Heart right ventricle (tissue), 16 donors: ENCODE data around the gene PHACTR3. TPM values are rescaled to one million over a fixed set of nuclear protein-coding genes. Genes with fewer than 3 reads are reported as not detected.

Experiments
- ATAC-seq, 8 donors: fragments of 200-7000 bp; cut with Tn5 transposase; one replicate each; pipeline ENCODE4 v1.9.1; 2020; ENCODE audit warnings: mild to moderate bottlenecking in 8 of 8, moderate library complexity in 8 of 8, moderate number of reproducible peaks in 1 of 8
- DNase-seq, 2 donors: peaks; one replicate each; pipeline ENCODE4 v3.0.0-alpha.2; 2020
- H3K27ac ChIP-seq, 10 donors: fragments of 200-600 bp; sonication (generic) in 2 of 10; one replicate each; pipeline versions ENCODE4 v1.5.0 to v1.8.0; 2020 to 2022; ENCODE audit warnings: mild to moderate bottlenecking in 3 of 10
- H3K27me3 ChIP-seq, 7 donors: fragments of 200-600 bp; one replicate each; pipeline ENCODE4 v1.8.0; 2021 to 2022; ENCODE audit warnings: mild to moderate bottlenecking in 2 of 7
- H3K36me3 ChIP-seq, 9 donors: fragments of 200-600 bp; sonication (generic) in 1 of 9; one replicate each; pipeline versions ENCODE4 v1.5.0 to v1.8.0; 2020 to 2022; ENCODE audit warnings: mild to moderate bottlenecking in 2 of 9
- H3K4me1 ChIP-seq, 9 donors: fragments of 200-600 bp; sonication (generic) in 1 of 9; one replicate each; pipeline versions ENCODE4 v1.5.0 to v1.8.0; 2020 to 2022; ENCODE audit warnings: mild to moderate bottlenecking in 4 of 9
- H3K4me3 ChIP-seq, 10 donors: fragments of 200-600 bp; sonication (generic) in 2 of 10; one replicate each; pipeline versions ENCODE4 v1.5.0 to v1.8.0; 2020 to 2022; ENCODE audit warnings: mild to moderate bottlenecking in 7 of 10, moderate library complexity in 2 of 10
- H3K9me3 ChIP-seq, 11 donors: fragments of 200-600 bp in 10 of 11; sonication (generic) in 2 of 11; one replicate each; pipeline versions ENCODE4 v1.5.0 to v1.8.0; 2013 to 2022; ENCODE audit warnings: mild to moderate bottlenecking in 2 of 11, control low read depth in 1 of 11, moderate library complexity in 1 of 11
- WGBS, 2 donors: extraction: QIAGEN DNeasy Blood & Tissue Kit; methylation state at CpG; one replicate each; pipeline ENCODE4 v1.1.7; 2013; ENCODE audit warnings: inconsistent platforms in 1 of 2; 5-methylcytosine and 5-hydroxymethylcytosine counted together
- intact Hi-C, 10 donors: fragments of 100-400 bp; cut with DNase I; formaldehyde crosslinking; loops; one replicate each; pipeline versions ENCODE4 v1.11.1 to v1.14.2; 2022
- polyA plus RNA-seq, 2 donors: library from polyadenylated mRNA; stranded (reverse); fragments of 200-250 nt; gene quantifications; one replicate each; pipeline ENCODE4 v1.2.3, GENCODE V29; 2013
- total RNA-seq, 10 donors: library from RNA; stranded (reverse); fragmentation: NEBNext Ultra II Directional in 3 of 10; extraction: Animal tissue kit (Norgen Biotek cat#: 25700) in 3 of 10; gene quantifications; one replicate each; pipeline versions ENCODE4 v1.2.1 to v1.2.4, GENCODE V29; 2021 to 2023
- TF ChIP-seq, protein P1 (sequence below), 9 donors: fragments of 200-600 bp; sonication (generic) in 2 of 9; IDR thresholded peaks; one replicate each; pipeline versions ENCODE4 v1.5.0 to v1.8.0; 2021 to 2022; ENCODE audit warnings: antibody characterized with exemption in 9 of 9, mild to moderate bottlenecking in 5 of 9, moderate library complexity in 1 of 9
- donor health status: Arrhythmogenic right ventricular cardiomyopathy.
- donor health status: ischemic (EF 13 %, LVEDD 7.1; RV severe dilation, severe dysfunction).
- donor health status: healthy with polysubstance abuse.
- donor health status: DM: no; HTN: yes; CAD: no.
- donor health status: DM: no; HTN: no; CAD: no.
- donor health status: ischemic (EF 25% LVEDD 6.9; RV normal size, moderate dysfunction).
- donor health status: ischemic (EF 25% LVEDD 5.7; RV mildly dilated, moderate dysfunction).
- donor health status: healthy.
- donor health status: DM: yes; HTN: yes; CAD: no.
- donor health status: Ischemic cardiomyopathy.
- donor health status: ischemic (EF 35%, LVEDD 5.7; RV mildly dilated, moderate dysfunction).
- donor health status: nonischemic (EF 11% LVEDD 7.7; RV severe dilation, severe dysfunction).
- donor health status: DM: yes; HTN: yes; CAD: no.
- donor health status: PGD.
- donor health status: ischemic (EF 29% LVEDD 5.4; RV normal size, mild dysfunction).
- donor health status: nonischemic (EF 23%, LVEDD 6.1; RV moderate dilation, normal function).

The PHACTR3 gene
- total and polyA plus RNA-seq, 12 donors, result 0.51 to 24.1 (median 3.7) TPM

DNA sequence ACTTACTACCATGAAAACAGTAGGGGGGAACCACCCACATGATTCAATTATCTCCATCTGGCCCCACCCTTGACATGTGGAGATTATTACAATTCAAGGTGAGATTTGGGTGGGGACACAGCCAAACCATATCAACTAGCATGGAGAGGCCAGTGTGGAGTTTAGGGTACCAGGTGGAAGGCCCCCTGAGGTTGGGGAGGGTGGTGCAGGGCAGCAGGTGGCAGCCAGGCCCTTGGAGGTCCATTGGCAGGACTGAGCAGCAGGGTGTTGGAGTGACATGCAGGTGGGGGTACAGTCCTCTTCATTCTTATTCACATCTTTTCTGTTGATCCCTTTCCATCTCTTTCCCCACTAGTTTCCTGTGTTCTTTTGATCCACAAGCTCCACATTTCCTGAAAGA lies 42.9 kb downstream of the PHACTR3 start:
- intact Hi-C loops, result no loop called here
- H3K4me1 ChIP-seq, result peaks cover 0 to 10% (median 0%) of the 10 kb centered on the region in 9 donors
- no peaks in the 10 kb centered on the region for H3K9me3 ChIP-seq
- H3K27me3 ChIP-seq, result peaks cover 0 to 8% (median 0%) of the 10 kb centered on the region in 7 donors
- DNase-seq (no peak), ATAC-seq (no peak)
- no peak overlapping the region for H3K27ac ChIP-seq
- TF ChIP-seq, protein P1, sequence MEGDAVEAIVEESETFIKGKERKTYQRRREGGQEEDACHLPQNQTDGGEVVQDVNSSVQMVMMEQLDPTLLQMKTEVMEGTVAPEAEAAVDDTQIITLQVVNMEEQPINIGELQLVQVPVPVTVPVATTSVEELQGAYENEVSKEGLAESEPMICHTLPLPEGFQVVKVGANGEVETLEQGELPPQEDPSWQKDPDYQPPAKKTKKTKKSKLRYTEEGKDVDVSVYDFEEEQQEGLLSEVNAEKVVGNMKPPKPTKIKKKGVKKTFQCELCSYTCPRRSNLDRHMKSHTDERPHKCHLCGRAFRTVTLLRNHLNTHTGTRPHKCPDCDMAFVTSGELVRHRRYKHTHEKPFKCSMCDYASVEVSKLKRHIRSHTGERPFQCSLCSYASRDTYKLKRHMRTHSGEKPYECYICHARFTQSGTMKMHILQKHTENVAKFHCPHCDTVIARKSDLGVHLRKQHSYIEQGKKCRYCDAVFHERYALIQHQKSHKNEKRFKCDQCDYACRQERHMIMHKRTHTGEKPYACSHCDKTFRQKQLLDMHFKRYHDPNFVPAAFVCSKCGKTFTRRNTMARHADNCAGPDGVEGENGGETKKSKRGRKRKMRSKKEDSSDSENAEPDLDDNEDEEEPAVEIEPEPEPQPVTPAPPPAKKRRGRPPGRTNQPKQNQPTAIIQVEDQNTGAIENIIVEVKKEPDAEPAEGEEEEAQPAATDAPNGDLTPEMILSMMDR (IDR thresholded peaks at IDR 0.05), result no peak
- H3K4me3 ChIP-seq, result no peak overlapping the region
- no peaks in the 10 kb centered on the region for H3K36me3 ChIP-seq

GRCh38 chr20:59648466-59649070 lies 44.2 kb downstream of the PHACTR3 start:
- H3K9me3 ChIP-seq, result no peaks in the 10 kb centered on the region
- peaks cover 0 to 8% (median 0%) of the 10 kb centered on the region in 7 donors for H3K27me3 ChIP-seq
- WGBS, 2 donors, result 62 to 72% methylated on average over 7 of the region's 7 CpGs
- no peak overlapping the region for H3K27ac ChIP-seq
- intact Hi-C loops, result no loop called here
- peaks cover 0 to 6% (median 0%) of the 10 kb centered on the region in 9 donors for H3K4me1 ChIP-seq
- TF ChIP-seq, protein P1 (IDR thresholded peaks at IDR 0.05), result no peak
- no peaks in the 10 kb centered on the region for H3K36me3 ChIP-seq
- DNase-seq (no peak), ATAC-seq (no peak)
- no peak overlapping the region for H3K4me3 ChIP-seq

- Histone ChIP-seq H3K4me3 (no peak overlapping the region), H3K9me3 (no peaks in the 10 kb centered on the region), H3K4me1 (no peaks in the 10 kb centered on the region), H3K36me3 (no peaks in the 10 kb centered on the region), H3K27me3 (peaks cover 0 to 8% (median 0%) of the 10 kb centered on the region in 7 donors), H3K27ac (no peak overlapping the region)
- no peak for DNase-seq
- no peak for ATAC-seq
- intact Hi-C loops, result no loop called here
- 55 to 63% methylated on average over 5 of the region's 5 CpGs for WGBS, 2 donors
- TF ChIP-seq, protein P1 (IDR thresholded peaks at IDR 0.05), result no peak
Measured at GRCh38 chr20:59650418-59650817, 46.1 kb downstream of the PHACTR3 start.

GRCh38 chr20:59652381-59652780 lies 48.0 kb downstream of the PHACTR3 start:
- intact Hi-C loops, result no loop called here
- ATAC-seq (no peak), DNase-seq (no peak)

More at GRCh38 chr20:59652381-59652780, 48.0 kb downstream of the PHACTR3 start:
- Histone ChIP-seq H3K36me3 (no peaks in the 10 kb centered on the region), H3K4me1 (no peaks in the 10 kb centered on the region), H3K4me3 (no peak overlapping the region), H3K27me3 (peaks cover 0 to 8% (median 0%) of the 10 kb centered on the region in 7 donors), H3K9me3 (peaks cover 0 to 19% (median 14%) of the 10 kb centered on the region in 11 donors), H3K27ac (no peak overlapping the region)
- WGBS, 2 donors, result 66 to 67% methylated on average over 2 of the region's 2 CpGs
- TF ChIP-seq, protein P1 (IDR thresholded peaks at IDR 0.05), result no peak
